Karpas-422 (cell line): Measurements from ENCODE around the gene NKAIN4. TPM values are rescaled to one million over a fixed set of nuclear protein-coding genes. Genes with fewer than 3 reads are reported as not detected.
A peak's percentile ranks its signal among the peaks of the same experiment; 100 is the strongest.

ENCODE experiments used
- DNase-seq: peaks from one replicate; pipeline ENCODE4 v3.0.0-alpha.2; 2015
- H2AFZ ChIP-seq: fragments of 200-600 bp; sonication (generic); 2 replicates; pipeline ENCODE4 v1.6.1; 2014; ENCODE audit warnings: antibody characterized with exemption, low read length, mixed read lengths
- H3K27ac ChIP-seq: fragments of 200-600 bp; sonication (generic); 2 replicates; pipeline ENCODE4 v1.5.1; 2014; ENCODE audit warnings: mild to moderate bottlenecking, low read length, moderate library complexity
- H3K27me3 ChIP-seq: fragments of 200-600 bp; sonication (generic); 2 replicates; pipeline ENCODE4 v1.6.1; 2014; ENCODE audit warnings: low read length, mixed read lengths
- H3K36me3 ChIP-seq: fragments of 200-600 bp; sonication (generic); 2 replicates; pipeline ENCODE4 v1.6.1; 2014; ENCODE audit warnings: low read length, mixed read lengths; ENCODE audit not compliant: insufficient read depth
- H3K4me1 ChIP-seq: fragments of 200-600 bp; sonication (generic); 2 replicates; pipeline ENCODE4 v1.6.1; 2014; ENCODE audit warnings: mild to moderate bottlenecking, low read length, mixed read lengths
- H3K4me2 ChIP-seq: fragments of 200-600 bp; sonication (generic); 2 replicates; pipeline ENCODE4 v1.6.1; 2014; ENCODE audit warnings: low read length, low read depth, mild to moderate bottlenecking; ENCODE audit not compliant: poor library complexity, severe bottlenecking
- H3K4me3 ChIP-seq: fragments of 200-600 bp; sonication (generic); 2 replicates; pipeline ENCODE4 v1.5.1; 2014; ENCODE audit warnings: mild to moderate bottlenecking, antibody characterized with exemption, low read length, mixed read lengths
- H3K79me2 ChIP-seq: fragments of 200-600 bp; sonication (generic); 2 replicates; pipeline ENCODE4 v1.6.1; 2014; ENCODE audit warnings: mild to moderate bottlenecking, low read length, mixed read lengths
- H3K9ac ChIP-seq: fragments of 200-600 bp; sonication (generic); 2 replicates; pipeline ENCODE4 v1.6.0; 2014; ENCODE audit warnings: low read length
- H3K9me2 ChIP-seq: fragments of 200-600 bp; sonication (generic), shearing (Covaris generic); replicated peaks from 2 replicates; pipeline ENCODE4 v1.6.0; 2014; ENCODE audit warnings: mild to moderate bottlenecking, low read length, moderate library complexity; ENCODE audit not compliant: insufficient read depth
- H3K9me3 ChIP-seq: fragments of 300-700, 200-600 bp; sonication (generic); 2 replicates; pipeline ENCODE4 v1.6.1; 2014; ENCODE audit warnings: low read length, mixed read lengths
- H4K20me1 ChIP-seq: fragments of 200-600 bp; sonication (generic); 2 replicates; pipeline ENCODE4 v1.6.1; 2014; ENCODE audit warnings: mild to moderate bottlenecking, antibody characterized with exemption, low read length, low read depth; ENCODE audit not compliant: insufficient read depth
- total RNA-seq: library from RNA; depleted of rRNA; stranded (reverse); fragments of >200 nt; shearing (Covaris generic); gene quantifications from 2 replicates; pipeline ENCODE4 v1.2.3, GENCODE V29; 2014; ENCODE audit warnings: low replicate concordance

NKAIN4 gene
- total RNA-seq, 1 experiment from 2014 or later, result not detected

- Histone ChIP-seq H3K4me3 (no peak overlapping the region), H3K9ac (no peak overlapping the region), H3K4me1 (peaks cover 11% of the 10 kb centered on the region), H3K36me3 (no peaks in the 10 kb centered on the region), H3K27ac (no peak overlapping the region), H3K27me3 (no peaks in the 10 kb centered on the region), H3K79me2 (no peaks in the 10 kb centered on the region), H2AFZ (no peak overlapping the region), H4K20me1 (0 out of 2 replicates have a peak, but pooled peaks cover 6% of the 10 kb centered on the region), H3K9me2 (no peaks in the 10 kb centered on the region), H3K4me2 (no peak overlapping the region), H3K9me3 (no peaks in the 10 kb centered on the region)
- no peak for DNase-seq
Measured at GRCh38 chr20:63220696-63221399, 33.4 kb downstream of the NKAIN4 start.

- no peak overlapping the region for H3K9ac ChIP-seq
- H3K4me2 ChIP-seq, result no peak overlapping the region
- no peak overlapping the region for H3K4me3 ChIP-seq
- no peaks in the 10 kb centered on the region for H3K36me3 ChIP-seq
- no peak overlapping the region for H3K27ac ChIP-seq
- peaks cover 11% of the 10 kb centered on the region for H3K4me1 ChIP-seq
- H2AFZ ChIP-seq, result no peak overlapping the region
- H3K27me3 ChIP-seq, result no peaks in the 10 kb centered on the region
- H4K20me1 ChIP-seq, result 0 out of 2 replicates have a peak, but pooled peaks cover 6% of the 10 kb centered on the region
- no peak for DNase-seq
- no peaks in the 10 kb centered on the region for H3K9me3 ChIP-seq
- no peaks in the 10 kb centered on the region for H3K9me2 ChIP-seq
- peaks cover 8% of the 10 kb centered on the region for H3K79me2 ChIP-seq
Measured at GRCh38 chr20:63219866-63220521, 34.3 kb downstream of the NKAIN4 start.

GRCh38 chr20:63219447-63219821 lies 34.8 kb downstream of the NKAIN4 start:
- Histone ChIP-seq H3K79me2 (peaks cover 13% of the 10 kb centered on the region), H3K9me2 (no peaks in the 10 kb centered on the region), H2AFZ (no peak overlapping the region), H3K27ac (no peak overlapping the region), H4K20me1 (0 out of 2 replicates have a peak, but pooled peaks cover 6% of the 10 kb centered on the region), H3K4me2 (no peak overlapping the region), H3K4me1 (peaks cover 17% of the 10 kb centered on the region), H3K4me3 (no peak overlapping the region), H3K27me3 (no peaks in the 10 kb centered on the region), H3K9ac (no peak overlapping the region), H3K36me3 (no peaks in the 10 kb centered on the region), H3K9me3 (no peaks in the 10 kb centered on the region)
- no peak for DNase-seq

- no peak for DNase-seq
- peaks cover 19% of the 10 kb centered on the region for H3K79me2 ChIP-seq
- peaks cover 6% of the 10 kb centered on the region; the same call in 1 of the 2 replicates for H4K20me1 ChIP-seq
- H3K4me3 ChIP-seq, result no peak overlapping the region
- H3K27me3 ChIP-seq, result no peaks in the 10 kb centered on the region
- H3K27ac ChIP-seq, result no peak overlapping the region
- no peak overlapping the region for H3K4me2 ChIP-seq
- no peaks in the 10 kb centered on the region for H3K9me3 ChIP-seq
- H3K9ac ChIP-seq, result no peak overlapping the region
- H3K9me2 ChIP-seq, result no peaks in the 10 kb centered on the region
- H2AFZ ChIP-seq, result no peak overlapping the region
- H3K36me3 ChIP-seq, result peaks cover 5% of the 10 kb centered on the region
- peaks cover 22% of the 10 kb centered on the region for H3K4me1 ChIP-seq
Measured at GRCh38 chr20:63218701-63219446, 35.4 kb downstream of the NKAIN4 start.

GRCh38 chr20:63217706-63218105 lies 36.6 kb downstream of the NKAIN4 start:
- H3K27me3 ChIP-seq, result no peaks in the 10 kb centered on the region
- H3K79me2 ChIP-seq, result peaks cover 30% of the 10 kb centered on the region
- peaks cover 15% of the 10 kb centered on the region for H3K36me3 ChIP-seq
- no peaks in the 10 kb centered on the region for H3K9me2 ChIP-seq
- H3K9me3 ChIP-seq, result no peaks in the 10 kb centered on the region
- H3K4me2 ChIP-seq, result no peak overlapping the region
- H3K4me1 ChIP-seq, result peaks cover 22% of the 10 kb centered on the region
- H3K27ac ChIP-seq, result no peak overlapping the region
- H4K20me1 ChIP-seq, result peaks cover 12% of the 10 kb centered on the region; the same call in 1 of the 2 replicates
- no peak for DNase-seq
- H2AFZ ChIP-seq, result no peak overlapping the region
- no peak overlapping the region for H3K4me3 ChIP-seq
- no peak overlapping the region for H3K9ac ChIP-seq

GRCh38 chr20:63216849-63217471 lies 37.3 kb downstream of the NKAIN4 start:
- Histone ChIP-seq H2AFZ (peak overlapping the region; percentile 93; the same call in 1 of the 2 replicates), H3K4me2 (peak overlapping the region; percentile 98), H3K4me1 (peaks cover 22% of the 10 kb centered on the region), H3K9me2 (no peaks in the 10 kb centered on the region), H3K27me3 (no peaks in the 10 kb centered on the region), H3K36me3 (peaks cover 21% of the 10 kb centered on the region), H3K4me3 (peak overlapping the region; percentile 77), H3K79me2 (peaks cover 38% of the 10 kb centered on the region), H3K27ac (no peak overlapping the region), H3K9me3 (no peaks in the 10 kb centered on the region), H4K20me1 (peaks cover 19% of the 10 kb centered on the region), H3K9ac (peak overlapping the region; percentile 93)
- DNase-seq, result no peak

- H3K27ac ChIP-seq, result peak within 1 kb of the TSS; percentile 47
- H3K9me2 ChIP-seq, result no peaks in the 10 kb centered on the region
- peak; percentile 98 for DNase-seq
- H3K4me3 ChIP-seq, result peak within 1 kb of the TSS; percentile 88
- H3K9me3 ChIP-seq, result no peaks in the 10 kb centered on the region
- H3K4me2 ChIP-seq, result peak within 1 kb of the TSS; percentile 98
- H3K79me2 ChIP-seq, result peaks cover 45% of the 10 kb centered on the region
- H3K9ac ChIP-seq, result peak within 1 kb of the TSS; percentile 98
- peaks cover 21% of the 10 kb centered on the region for H3K36me3 ChIP-seq
- H3K4me1 ChIP-seq, result peaks cover 22% of the 10 kb centered on the region
- peak within 1 kb of the TSS; percentile 93 for H2AFZ ChIP-seq
- H3K27me3 ChIP-seq, result no peaks in the 10 kb centered on the region
- H4K20me1 ChIP-seq, result peaks cover 26% of the 10 kb centered on the region
Measured at GRCh38 chr20:63216041-63216848, 38.0 kb downstream of the NKAIN4 start, which contains the start of gene YTHDF1. Gene YTHDF1 (minus strand): TSS chr20:63216131. CDS start chr20:63215892, 239 bp downstream.
